Measurements from ENCODE around the gene PNP.
"Not testable (repeated sequence)": the region's sequence is repeated elsewhere in the genome, so short reads cannot be mapped to it uniquely, and the experiment has no call there.

The PNP gene

DNA sequence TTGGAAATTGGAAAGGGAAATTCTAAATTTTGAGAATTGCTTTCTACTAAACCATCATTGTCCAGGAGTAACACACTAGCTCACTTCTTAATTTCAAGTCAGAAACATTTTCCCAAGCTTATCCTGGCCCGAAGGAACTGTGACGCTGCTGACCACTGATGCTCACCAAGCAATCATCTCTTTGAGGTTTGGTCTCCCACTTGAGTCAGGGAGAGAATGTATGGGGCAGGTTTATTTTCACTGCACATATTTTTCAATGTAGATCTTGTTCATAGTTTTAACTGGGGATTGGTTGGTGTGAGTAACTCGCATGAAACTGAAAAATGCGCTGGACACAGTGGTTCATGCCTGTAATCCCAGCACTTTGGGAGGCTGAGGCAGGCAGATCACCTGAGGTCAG lies 23.3 kb downstream of the PNP start:
- no peak for DNase-seq (ENCODE audit: low read depth in 2 of 2)

DNA sequence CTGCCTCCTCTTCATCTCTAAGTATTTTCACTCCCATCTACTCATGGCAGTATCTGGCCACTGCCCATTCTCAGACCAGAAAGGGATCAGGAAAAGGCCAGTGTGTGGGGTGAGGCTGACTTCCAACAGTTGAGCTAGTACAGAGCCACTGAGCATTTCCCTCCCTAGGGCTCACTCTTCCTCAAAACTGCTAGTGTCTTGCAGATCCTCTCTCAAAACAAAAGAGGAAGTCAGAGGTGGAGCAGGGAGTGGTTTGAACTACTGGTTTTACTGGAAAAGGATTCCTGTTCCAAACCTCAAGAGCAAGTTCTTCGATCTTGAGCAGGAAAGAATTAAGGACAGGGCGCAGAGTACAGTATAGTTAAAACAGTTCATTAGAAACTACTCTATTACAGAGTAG lies 24.4 kb downstream of the PNP start:
- DNase-seq (ENCODE audit: low read depth in 2 of 2), result no peak

DNA sequence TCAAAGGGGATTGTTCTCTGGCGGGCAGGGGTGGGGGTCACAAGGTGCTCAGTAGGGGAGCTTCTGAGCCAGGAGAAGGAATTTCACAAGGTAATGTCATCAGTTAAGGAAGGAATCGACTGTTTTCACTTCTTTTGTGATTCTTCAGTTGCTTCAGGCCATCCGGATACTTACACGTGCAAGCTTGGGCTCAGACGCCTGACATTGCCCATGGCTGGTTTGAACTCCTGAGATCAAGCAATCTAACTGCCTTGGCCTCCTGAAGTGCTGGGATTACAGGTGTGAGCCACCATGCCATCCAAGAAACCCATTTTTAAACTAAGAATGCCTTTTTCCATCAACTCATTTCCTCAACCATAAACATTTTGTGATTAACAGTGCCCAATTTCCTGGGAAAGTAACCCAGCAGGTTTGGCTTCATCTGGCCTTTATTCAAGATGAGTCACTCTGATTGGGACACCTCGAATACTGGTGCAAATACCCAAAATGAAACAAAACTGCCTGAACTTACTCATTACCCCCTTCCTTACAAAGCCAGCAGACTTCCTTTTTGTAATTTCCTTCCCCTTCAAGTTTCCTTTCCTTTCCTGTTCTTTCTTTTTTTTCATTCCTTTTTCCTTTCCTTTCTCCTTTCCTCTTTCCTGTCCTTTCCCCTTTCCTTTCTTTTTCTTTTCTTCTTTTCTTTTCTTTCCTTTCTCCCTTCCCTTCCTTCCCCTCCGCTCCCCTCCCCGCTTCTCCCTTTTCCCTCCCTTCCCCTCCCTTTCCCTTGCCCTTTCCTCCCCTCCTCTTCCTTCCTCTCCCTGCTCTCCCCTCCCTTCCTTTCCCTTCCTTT lies 25.9 kb downstream of the PNP start:
- no peak for DNase-seq (ENCODE audit: low read depth in 2 of 2)

- DNase-seq (ENCODE audit: low read depth in 2 of 2), result no peak
Measured at GRCh38 chr14:20498622-20499021, 29.4 kb downstream of the PNP start.

DNA sequence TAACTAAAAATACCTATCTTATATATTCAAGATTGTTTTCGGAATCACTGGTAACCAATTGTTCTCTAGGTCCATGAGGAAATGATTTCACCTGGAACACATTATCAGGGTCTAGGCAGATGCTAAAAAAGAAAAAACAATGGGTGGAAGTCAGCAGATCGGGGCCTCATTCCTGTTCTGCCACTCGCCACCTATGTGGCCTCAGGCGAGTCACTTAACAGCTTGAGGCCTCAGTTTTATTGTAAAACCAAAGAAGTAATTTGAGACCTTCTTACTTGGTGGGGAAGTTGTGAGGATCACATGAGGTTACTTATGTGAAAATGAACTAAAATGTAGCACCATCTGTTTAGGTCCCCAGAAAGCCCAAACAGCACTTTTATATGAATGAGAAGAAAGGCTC lies 29.9 kb downstream of the PNP start:
- DNase-seq (ENCODE audit: low read depth in 2 of 2), result no peak

- no peak for DNase-seq (ENCODE audit: low read depth in 2 of 2)
Measured at GRCh38 chr14:20499881-20500280, 30.7 kb downstream of the PNP start.

GRCh38 chr14:20501346-20501745 lies 32.1 kb downstream of the PNP start:
- DNase-seq (ENCODE audit: low read depth in 2 of 2), result no peak

- DNase-seq (ENCODE audit: low read depth in 2 of 2), result no peak
Measured at GRCh38 chr14:20503898-20504297, 34.7 kb downstream of the PNP start.

DNA sequence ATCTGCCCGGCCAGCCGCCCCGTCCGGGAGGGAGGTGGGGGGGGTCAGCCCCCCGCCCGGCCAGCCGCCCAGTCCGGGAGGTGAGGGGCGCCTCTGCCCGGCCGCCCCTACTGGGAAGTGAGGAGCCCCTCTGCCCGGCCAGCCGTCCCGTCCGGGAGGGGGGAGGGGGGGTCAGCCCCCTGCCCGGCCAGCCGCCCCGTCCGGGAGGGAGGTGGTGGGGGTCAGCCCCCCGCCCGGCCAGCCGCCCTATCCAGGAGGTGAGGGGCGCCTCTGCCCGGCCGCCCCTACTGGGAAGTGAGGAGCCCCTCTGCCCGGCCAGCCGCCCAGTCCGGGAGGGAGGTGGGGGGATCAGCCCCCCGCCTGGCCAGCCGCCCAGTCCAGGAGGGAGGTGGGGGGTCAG lies 37.1 kb downstream of the PNP start:
- not testable (repeated sequence) for DNase-seq (ENCODE audit: low read depth in 2 of 2)

DNA sequence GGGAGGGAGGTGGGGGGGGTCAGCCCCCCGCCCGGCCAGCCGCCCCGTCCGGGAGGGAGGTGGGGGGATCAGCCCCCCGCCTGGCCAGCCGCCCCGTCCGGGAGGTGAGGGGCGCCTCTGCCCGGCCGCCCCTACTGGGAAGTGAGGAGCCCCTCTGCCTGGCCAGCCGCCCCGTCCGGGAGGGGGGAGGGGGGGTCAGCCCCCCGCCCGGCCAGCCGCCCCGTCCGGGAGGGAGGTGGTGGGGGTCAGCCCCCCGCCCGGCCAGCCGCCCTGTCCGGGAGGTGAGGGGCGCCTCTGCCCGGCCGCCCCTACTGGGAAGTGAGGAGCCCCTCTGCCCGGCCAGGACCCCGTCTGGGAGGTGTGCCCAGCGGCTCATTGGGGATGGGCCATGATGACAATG lies 37.5 kb downstream of the PNP start:
- not testable (repeated sequence) for DNase-seq (ENCODE audit: low read depth in 2 of 2)

GRCh38 chr14:20507537-20507936 lies 38.3 kb downstream of the PNP start:
- not testable (repeated sequence) for DNase-seq (ENCODE audit: low read depth in 2 of 2)

DNA sequence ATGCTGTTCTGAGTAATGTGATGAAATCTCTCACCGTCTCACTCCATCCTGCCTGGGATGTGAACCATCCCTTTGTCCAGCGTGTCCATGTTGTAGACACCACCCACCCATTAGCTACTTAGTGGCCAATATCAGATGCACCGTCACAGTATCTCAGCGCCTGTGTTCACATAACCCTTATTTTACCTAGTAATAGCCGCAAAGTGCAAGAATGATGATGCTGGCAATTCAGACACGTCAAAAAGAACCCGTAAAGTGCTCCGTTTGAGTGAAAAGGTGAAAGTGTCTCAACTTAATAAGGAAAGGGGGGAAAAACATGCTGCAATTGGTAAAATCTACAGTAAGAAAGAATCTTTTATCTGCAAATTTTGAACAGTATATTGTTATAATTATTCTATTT lies 39.2 kb downstream of the PNP start:
- DNase-seq (ENCODE audit: low read depth in 2 of 2), result no peak

DNA sequence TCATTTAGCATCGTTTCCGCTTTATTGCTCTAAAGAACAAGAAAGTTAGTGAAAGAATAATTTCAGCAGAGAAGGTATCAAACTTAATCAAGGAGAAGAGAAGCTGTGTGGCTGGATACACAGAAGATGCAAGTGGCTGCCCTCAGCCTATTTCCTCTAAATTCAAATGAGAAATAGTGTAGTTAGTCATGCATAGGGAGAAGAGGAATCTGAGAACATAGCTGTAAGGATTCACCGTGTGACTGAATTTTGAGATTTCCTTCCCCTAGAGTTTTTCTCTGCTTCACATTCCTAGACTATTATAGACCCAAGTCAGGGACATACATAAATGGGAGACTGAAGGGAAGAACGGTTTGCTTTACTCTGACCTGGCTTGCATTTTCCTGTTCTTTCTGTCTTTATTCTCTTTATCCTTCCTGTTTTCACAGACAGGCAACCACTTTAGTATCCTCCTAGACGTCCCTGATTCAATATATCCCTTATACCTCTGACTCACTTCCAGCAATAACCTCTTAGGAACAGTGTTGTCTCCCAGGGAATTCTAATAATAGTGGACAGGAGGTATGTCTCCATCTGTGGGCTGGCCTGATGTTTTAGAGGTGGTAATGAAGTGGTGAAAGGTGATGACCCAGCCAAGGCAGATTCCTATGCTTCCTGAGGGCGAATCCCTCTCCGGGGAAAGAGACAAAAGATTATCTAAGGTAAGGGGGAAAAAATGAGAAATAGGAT lies 43.1 kb downstream of the PNP start:
- DNase-seq (ENCODE audit: low read depth in 2 of 2), result no peak

- no peak for DNase-seq (ENCODE audit: low read depth in 2 of 2)
Measured at GRCh38 chr14:20515846-20516245, 46.6 kb downstream of the PNP start.

DNA sequence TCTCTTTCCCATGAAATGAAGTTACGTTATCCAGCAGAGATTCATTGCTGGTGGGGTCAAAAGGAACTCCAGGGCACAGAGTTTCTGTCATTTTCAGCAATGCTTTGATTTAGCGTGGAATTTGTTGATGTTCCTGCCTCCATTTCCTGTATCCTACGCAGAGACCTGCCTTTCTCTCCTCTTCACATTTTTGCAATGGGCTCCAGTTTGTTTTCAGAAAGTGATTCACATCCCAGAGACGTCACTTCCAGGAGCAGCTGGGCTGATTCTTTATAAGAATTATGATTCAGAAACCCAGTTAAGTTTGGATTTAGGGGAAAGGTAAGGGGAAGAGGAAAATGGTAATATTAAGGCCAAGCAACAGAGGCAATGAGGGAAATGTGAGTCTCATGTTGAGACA lies 47.7 kb downstream of the PNP start:
- no peak for DNase-seq (ENCODE audit: low read depth in 2 of 2)

DNA sequence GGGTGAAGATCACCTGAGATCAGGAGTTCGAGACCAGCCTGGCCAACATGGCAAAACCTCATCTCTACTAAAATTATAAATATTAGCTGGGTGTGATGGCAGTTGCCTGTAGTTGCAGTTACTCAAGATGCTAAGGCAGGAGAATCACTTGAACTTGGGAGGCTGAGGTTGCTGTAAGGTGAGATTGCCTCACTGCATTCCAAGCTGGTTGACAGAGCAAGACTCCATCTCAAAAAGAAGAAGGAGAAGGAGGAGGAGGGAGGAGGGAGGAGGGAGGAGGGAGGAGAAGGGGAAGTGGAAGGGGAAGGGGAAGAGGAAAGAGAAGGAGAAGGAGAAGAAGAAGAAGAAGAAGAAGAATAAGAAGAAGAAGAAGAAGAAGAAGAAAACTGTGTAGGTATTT lies 53.1 kb downstream of the PNP start:
- no peak for DNase-seq (ENCODE audit: low read depth in 2 of 2)

DNA sequence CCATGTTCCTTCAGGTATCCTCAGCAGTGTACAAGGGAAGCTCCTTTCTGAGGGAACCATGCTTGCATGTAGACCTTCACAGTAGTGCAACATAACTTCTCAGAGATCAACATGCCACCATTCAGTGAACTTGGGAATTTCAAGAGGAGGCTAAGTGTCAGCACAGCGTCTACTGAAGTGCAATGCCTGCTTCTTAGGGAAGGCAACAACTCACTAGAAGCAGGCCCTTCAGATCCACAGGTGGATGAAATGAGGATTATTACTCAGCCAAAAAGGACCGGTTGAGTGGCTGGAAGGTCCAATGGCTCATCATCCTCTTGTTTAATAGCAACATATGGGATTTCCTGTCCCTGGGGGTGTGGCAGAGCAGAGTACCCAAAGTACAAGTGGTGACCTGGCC lies 54.8 kb downstream of the PNP start:
- DNase-seq (ENCODE audit: low read depth in 2 of 2), result no peak
